Endothelial cell of umbilical vein (primary cell): ENCODE measurements around the gene MPZL3. TPM values are rescaled to one million over a fixed set of nuclear protein-coding genes. Genes with fewer than 3 reads are reported as not detected.

Source experiments
- BruUV-seq: library from RNA; stranded (reverse); fragments of 400-500 nt; replicated peaks from 2 replicates; lab custom pipeline; 2021; lab: Mats Ljungman, UMichigan
- CTCF ChIA-PET: fragments of 300-600, 350-600 bp; sonication (Branson Sonifier 250); formaldehyde crosslinking; loops from one replicate; lab custom pipeline; 2021; ENCODE audit warnings: antibody characterized with exemption, inconsistent platforms; lab: Charles Lee
- POLR2A ChIA-PET: fragments of 300-600, 350-600 bp; sonication (Branson Sonifier 250); formaldehyde crosslinking; loops from one replicate; lab custom pipeline; 2021; ENCODE audit warnings: antibody characterized with exemption, inconsistent platforms; lab: Charles Lee
- DNase-seq: peaks from one replicate; pipeline ENCODE4 v3.0.0-alpha.2; 2011; ENCODE audit warnings: low read depth, low spot score
- FAIRE-seq: peaks from 2 replicates; lab custom pipeline; 2011; peaks lifted over from hg19 to GRCh38; lab: Jason Lieb, UNC
- H2AFZ ChIP-seq: 2 replicates; pipeline ENCODE4 v1.6.0; 2012; ENCODE audit warnings: low read depth, low read length, control low read depth, inconsistent platforms
- H3K27ac ChIP-seq: 2 replicates; pipeline ENCODE4 v1.5.1; 2011; ENCODE audit warnings: low read depth, mild to moderate bottlenecking, control low read depth, low read length, moderate library complexity; ENCODE audit not compliant: insufficient read depth
- H3K27me3 ChIP-seq, 2 experiments: 2 replicates each; pipeline versions ENCODE4 v1.6.0 to v1.6.1; 2011; ENCODE audit warnings: low read length in 2 of 2, mixed read lengths in 1 of 2; ENCODE audit not compliant: control insufficient read depth in 2 of 2, insufficient read depth in 2 of 2
- H3K36me3 ChIP-seq, 2 experiments: 2 replicates in 1 of 2; 3 replicates in 1 of 2; pipeline ENCODE4 v1.5.1; 2011; ENCODE audit warnings: low read length in 2 of 2, mild to moderate bottlenecking in 1 of 2, moderate library complexity in 1 of 2; ENCODE audit not compliant: control insufficient read depth in 2 of 2, insufficient read depth in 2 of 2; ENCODE audit errors: extremely low read depth in 1 of 2
- H3K4me1 ChIP-seq: 3 replicates; pipeline ENCODE4 v1.5.1; 2011; ENCODE audit warnings: mild to moderate bottlenecking, low read length; ENCODE audit not compliant: control insufficient read depth, insufficient read depth; ENCODE audit errors: extremely low read depth
- H3K4me2 ChIP-seq: 2 replicates; pipeline ENCODE4 v1.6.1; 2011; ENCODE audit warnings: low read length, control low read depth, mixed read lengths; ENCODE audit not compliant: insufficient read depth
- H3K4me3 ChIP-seq, 3 experiments: fragments of 200-600 bp in 1 of 3; sonication (generic), shearing (Covaris generic) in 1 of 3; replicated peaks in 1 of 3; 2 replicates each; pipeline ENCODE4 v1.5.1; 2011 to 2016; ENCODE audit warnings: control low read depth in 3 of 3, low read length in 3 of 3, mild to moderate bottlenecking in 2 of 3, inconsistent platforms in 1 of 3, low read depth in 1 of 3, moderate library complexity in 1 of 3; ENCODE audit not compliant: insufficient read depth in 1 of 3
- H3K79me2 ChIP-seq: 2 replicates; pipeline ENCODE4 v1.6.0; 2012; ENCODE audit warnings: low read length, inconsistent platforms; ENCODE audit not compliant: control insufficient read depth, insufficient read depth
- H3K9ac ChIP-seq: replicated peaks from 2 replicates; pipeline ENCODE3; 2011; ENCODE audit warnings: low read length, control low read depth; ENCODE audit not compliant: insufficient read depth; ENCODE audit errors: extremely low read depth
- H3K9me1 ChIP-seq: replicated peaks from 3 replicates; pipeline ENCODE4 v1.6.0; 2011; ENCODE audit warnings: mild to moderate bottlenecking, low read length; ENCODE audit not compliant: control insufficient read depth, insufficient read depth; ENCODE audit errors: extremely low read depth
- H3K9me3 ChIP-seq: replicated peaks from 2 replicates; pipeline ENCODE4 v1.5.1; 2012; ENCODE audit warnings: low read length, inconsistent platforms; ENCODE audit not compliant: control insufficient read depth, insufficient read depth
- H4K20me1 ChIP-seq: replicated peaks from 2 replicates; pipeline ENCODE3; 2011; ENCODE audit warnings: mild to moderate bottlenecking, low read length; ENCODE audit not compliant: control insufficient read depth, insufficient read depth; ENCODE audit errors: extremely low read depth
- CTCF ChIP-seq, 2 donors: IDR thresholded peaks; 1 replicate in 1 of 2; 2 replicates in 1 of 2; pipeline ENCODE4 v1.5.1; 2011; ENCODE audit warnings: low read length in 2 of 2, mild to moderate bottlenecking in 2 of 2, moderate library complexity in 2 of 2, control low read depth in 1 of 2, inconsistent platforms in 1 of 2, low read depth in 1 of 2; ENCODE audit not compliant: insufficient read depth in 1 of 2; ENCODE audit errors: extremely low read depth in 1 of 2
- EZH2 ChIP-seq: IDR thresholded peaks from 2 replicates; pipeline ENCODE4 v1.6.1; 2012; ENCODE audit warnings: borderline replicate concordance, low read depth, mild to moderate bottlenecking, moderate library complexity, low read length, inconsistent platforms; ENCODE audit not compliant: severe bottlenecking
- FOS ChIP-seq: IDR thresholded peaks from 2 replicates; pipeline ENCODE4 v1.6.1; 2011; ENCODE audit warnings: mild to moderate bottlenecking, low read length, moderate library complexity, borderline replicate concordance; ENCODE audit not compliant: insufficient read depth
- GATA2 ChIP-seq: IDR thresholded peaks from 2 replicates; pipeline ENCODE4 v1.7.0; 2011; ENCODE audit warnings: low read depth, mild to moderate bottlenecking, moderate library complexity, mixed read lengths, low read length; ENCODE audit not compliant: insufficient read length, insufficient read depth
- MAX ChIP-seq: IDR thresholded peaks from 2 replicates; pipeline ENCODE4 v1.6.1; 2011; ENCODE audit not compliant: insufficient read depth, insufficient read length
- POLR2A ChIP-seq: IDR thresholded peaks from 2 replicates; pipeline ENCODE4 v1.6.1; 2012; ENCODE audit warnings: low read depth, mild to moderate bottlenecking, control low read depth, low read length
- POLR2AphosphoS5 ChIP-seq: IDR thresholded peaks from 2 replicates; pipeline ENCODE4 v1.6.1; 2012; ENCODE audit warnings: low read depth, mild to moderate bottlenecking, control low read depth, low read length, moderate library complexity; ENCODE audit not compliant: insufficient read depth
- dilution Hi-C: fragments of 300-500 bp; cut with MboI; formaldehyde crosslinking; loops from one replicate; pipeline ENCODE4 v1.15.0; 2019; ENCODE audit warnings: low sequenced_read_pairs; ENCODE audit not compliant: extremely low pct_ligation_motif_present
- intact Hi-C: fragments of 100-400 bp; cut with micrococcal nuclease; formaldehyde crosslinking; loops from one replicate; pipeline ENCODE4 v1.10.0; 2022
- polyA plus RNA-seq, 4 experiments: library from polyadenylated mRNA; depleted of rRNA in 3 of 4; stranded (reverse) in 3 of 4; unstranded in 1 of 4; fragments of >200 nt; gene quantifications; 2 replicates each; pipeline versions ENCODE4 v1.2.1 to v1.2.3, GENCODE V29; 2011 to 2012; ENCODE audit warnings: missing spikeins in 1 of 4
- total RNA-seq: library from RNA; stranded (reverse); gene quantifications from 2 replicates; pipeline ENCODE4 v1.2.3, GENCODE V29; 2021

The MPZL3 gene
- total and polyA plus RNA-seq, 2 donors (not counting 3 experiments of a cell fraction or from before 2014, with no cell fraction given): 2.5 to 7.1 TPM

DNA sequence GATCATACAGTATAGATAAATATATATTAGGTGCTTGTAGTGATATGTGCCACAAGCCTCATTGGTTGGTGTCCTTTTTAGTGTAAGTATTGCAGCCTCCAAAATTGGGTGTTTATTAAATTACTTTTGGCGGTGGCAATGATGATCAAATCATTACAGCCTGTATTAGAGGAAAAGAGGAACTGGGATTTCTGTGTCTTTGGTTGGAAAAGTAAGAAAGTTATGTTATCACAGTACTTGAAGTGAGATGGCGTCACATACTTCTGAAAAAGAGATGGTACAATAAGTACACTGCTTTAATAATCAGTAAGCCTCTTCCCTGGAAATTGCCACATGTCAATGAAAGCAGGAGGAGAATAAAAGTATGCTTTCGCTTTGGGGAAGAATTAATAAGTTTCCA is 523 bp upstream of the MPZL3 start:
- Histone ChIP-seq H3K9ac (peak overlapping the region; percentile 67), H4K20me1 (no peaks in the 10 kb centered on the region), H3K4me2 (peak overlapping the region; percentile 80), H3K4me1 (peaks cover 15% of the 10 kb centered on the region), H2AFZ (peak overlapping the region; percentile 97), H3K9me3 (no peaks in the 10 kb centered on the region), H3K9me1 (no peaks in the 10 kb centered on the region), H3K4me3 (peak overlapping the region; percentile 40 to 95 (median 85)), H3K27ac (no peak overlapping the region), H3K79me2 (no peaks in the 10 kb centered on the region), H3K27me3 (no peaks in the 10 kb centered on the region), H3K36me3 (peaks cover 0 to 2% of the 10 kb centered on the region in 2 experiments)
- POLR2A ChIA-PET: no interaction called here
- dilution Hi-C loops (no loop called here), intact Hi-C loops (loop anchor here (1.0 kb wide), 2 partner anchors 11 to 23 kb away; no protein-coding TSS in a partner anchor)
- CTCF ChIA-PET: interaction anchor here (1.3 to 4.4 kb wide), 3 partner anchors 10 to 54 kb away, joined by 3 to 23 read pairs (median 6); no protein-coding TSS in a partner anchor
- no peak for TF ChIP-seq GATA2
- no peak for TF ChIP-seq POLR2AphosphoS5
- TF ChIP-seq EZH2: no peak
- TF ChIP-seq POLR2A: no peak
- TF ChIP-seq MAX: no peak
- no peak for TF ChIP-seq CTCF (IDR thresholded peaks at IDR 0.05; ENCODE audit: extremely low read depth in 1 of 2, insufficient read depth in 1 of 2, low read depth in 1 of 2, low read length in 2 of 2)
- no peak for TF ChIP-seq FOS
- no peak for DNase-seq
- no TSS peak for BruUV-seq
- FAIRE-seq: no peak
